Activated T-cell treated with anti-CD3 and anti-CD28 coated beads for 1 hour (primary cell): Measurements from ENCODE around the gene RAPGEF1.
"Not testable (repeated sequence)": the region's sequence is repeated elsewhere in the genome, so short reads cannot be mapped to it uniquely, and the experiment has no call there.

Experiments used
- DNase-seq: peaks from one replicate; pipeline ENCODE4 v3.0.0-alpha.2; 2020; ENCODE audit warnings: low read depth

The RAPGEF1 gene

DNA sequence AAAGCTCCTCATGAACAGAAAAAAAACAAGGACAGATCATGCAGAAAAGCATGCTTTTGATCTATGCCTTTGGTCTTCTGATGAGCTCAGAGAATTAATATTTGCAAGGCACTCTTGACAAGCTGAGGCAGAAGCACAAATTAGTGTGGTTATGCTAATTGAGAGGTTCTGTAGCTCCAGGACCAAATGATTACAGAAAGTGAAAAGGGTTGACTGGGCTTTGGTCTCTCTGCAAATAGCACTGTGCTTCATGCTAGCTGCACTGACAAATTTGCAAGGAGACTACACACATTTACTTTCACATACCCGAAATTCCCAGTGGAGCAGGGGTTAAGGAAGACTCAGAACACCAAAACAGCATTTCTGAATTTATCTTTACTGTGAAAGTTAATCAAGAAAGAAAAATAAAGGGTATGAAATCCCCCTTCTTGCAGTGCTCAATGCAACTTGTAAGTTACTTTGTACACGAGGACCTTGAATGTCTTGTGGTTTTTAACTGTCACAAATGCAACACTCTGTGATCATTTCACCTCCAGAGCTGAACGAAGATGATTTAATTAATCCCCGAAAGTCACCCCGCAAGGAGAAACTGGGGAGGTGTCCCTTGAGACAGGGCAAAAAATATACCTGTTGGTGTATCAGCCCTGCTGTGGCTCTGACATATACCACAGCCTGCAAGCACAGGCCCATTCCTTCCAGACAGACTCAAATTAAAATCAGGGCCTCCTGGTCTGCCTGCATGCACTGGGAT, 11.9 kb downstream of the RAPGEF1 start:
- no peak for DNase-seq

GRCh38 chr9:131727184-131727759, 12.6 kb downstream of the RAPGEF1 start:
- DNase-seq = no peak

GRCh38 chr9:131724683-131725082, 15.2 kb downstream of the RAPGEF1 start:
- no peak for DNase-seq

DNA sequence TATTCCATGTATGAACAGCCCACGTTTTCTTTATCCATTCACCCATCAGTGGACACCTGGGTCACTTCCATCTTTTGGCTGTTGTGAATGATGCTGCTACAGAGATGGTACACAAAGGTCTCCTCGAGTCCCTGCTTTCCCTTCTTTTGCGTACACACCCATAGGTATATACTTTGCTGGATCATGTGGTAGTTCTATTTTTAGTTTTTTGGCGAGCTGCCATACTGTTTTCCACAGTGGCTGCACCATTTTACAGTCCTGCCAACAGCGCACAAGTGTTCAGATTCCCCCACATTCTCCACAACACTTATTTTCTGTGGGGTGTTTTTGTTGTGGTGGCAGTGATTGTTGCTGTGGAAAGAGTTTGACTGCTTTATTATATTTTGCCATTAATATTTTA, 16.2 kb downstream of the RAPGEF1 start:
- no peak for DNase-seq

GRCh38 chr9:131722255-131722654, 17.6 kb downstream of the RAPGEF1 start:
- DNase-seq = no peak

- no peak for DNase-seq
Observed at GRCh38 chr9:131721076-131721475, 18.8 kb downstream of the RAPGEF1 start.

DNA sequence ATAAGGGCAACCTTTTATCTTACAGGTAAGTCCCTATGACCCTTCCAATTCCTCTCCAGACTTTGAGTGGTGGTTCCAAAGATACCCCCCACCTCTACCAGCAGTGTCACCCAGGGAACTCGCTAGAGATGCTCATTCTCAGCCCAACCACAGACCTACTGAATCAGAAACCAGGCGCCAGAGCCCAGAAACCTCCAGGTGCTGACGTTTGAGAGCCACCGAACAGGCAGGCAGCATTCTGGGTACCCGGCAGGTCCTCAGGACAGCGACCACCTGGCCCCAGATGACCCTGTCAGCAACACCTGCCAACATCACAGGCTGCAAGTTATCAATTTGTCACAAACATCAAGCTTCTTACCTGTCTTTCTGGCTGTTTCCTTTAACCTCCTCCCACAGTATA, 19.5 kb downstream of the RAPGEF1 start:
- no peak for DNase-seq

GRCh38 chr9:131719262-131719908, 20.5 kb downstream of the RAPGEF1 start:
- no peak for DNase-seq

- no peak for DNase-seq
Observed at GRCh38 chr9:131717719-131718460, 22.0 kb downstream of the RAPGEF1 start.

DNA sequence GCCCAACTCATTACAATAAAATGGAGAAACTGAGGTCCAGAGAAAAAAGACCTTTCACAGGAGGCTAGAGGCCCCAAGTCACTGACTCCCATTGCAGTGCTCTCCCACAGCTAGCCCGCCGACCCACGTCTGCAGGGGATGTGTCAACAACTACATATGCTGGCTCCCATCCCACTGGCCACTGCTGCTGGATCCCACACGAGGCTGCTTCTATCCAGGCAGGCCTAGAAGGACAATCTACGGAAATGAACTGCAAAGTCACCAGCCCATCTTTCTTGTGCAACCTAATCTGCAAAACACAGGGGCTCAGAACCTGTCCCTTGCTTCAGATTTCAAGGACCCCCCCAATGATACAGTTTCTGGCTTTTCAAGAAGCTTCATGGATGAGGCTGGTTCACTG, 24.0 kb downstream of the RAPGEF1 start:
- no peak for DNase-seq

DNA sequence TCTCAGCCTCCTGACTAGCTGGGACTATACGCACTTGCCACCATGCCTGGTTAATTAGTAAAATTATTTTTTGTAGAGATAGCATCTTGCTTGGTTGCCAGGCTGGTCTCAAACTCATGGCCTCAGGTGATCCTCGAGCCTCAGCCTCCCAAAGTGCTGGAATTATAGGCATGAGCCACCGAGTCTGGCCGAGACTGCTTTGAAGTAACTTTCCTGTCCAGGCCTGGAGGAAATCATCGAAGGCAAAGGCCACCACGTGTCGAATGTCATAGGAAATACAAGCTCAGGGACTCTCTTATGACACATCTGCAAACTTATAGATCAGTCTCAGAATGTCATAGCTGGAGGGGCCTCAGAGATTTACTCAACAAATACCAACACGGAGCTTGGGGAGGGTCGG, 25.1 kb downstream of the RAPGEF1 start:
- no peak for DNase-seq

DNA sequence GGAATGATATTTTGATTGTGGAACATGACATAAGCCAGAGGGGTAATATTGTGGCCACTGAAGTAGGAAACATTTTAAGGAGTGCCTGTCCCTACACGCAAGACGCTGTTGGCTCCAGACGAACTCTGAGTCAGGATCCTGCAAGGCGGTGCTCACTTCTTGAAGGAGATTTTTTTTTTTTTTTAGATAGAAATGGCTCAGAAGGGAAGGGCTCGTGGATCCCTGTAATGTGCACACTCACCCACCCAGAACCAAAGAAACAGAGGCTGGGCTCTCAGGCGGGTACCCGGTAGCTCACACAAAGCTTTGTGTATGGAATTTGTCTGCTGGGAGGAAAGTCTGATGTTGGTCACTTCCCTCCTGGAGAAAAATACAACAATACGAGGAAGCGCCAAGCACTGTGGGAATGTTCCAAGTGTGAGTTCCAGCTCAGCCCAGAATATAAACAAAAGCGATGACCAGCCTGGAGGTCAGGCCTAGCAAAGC, 25.7 kb downstream of the RAPGEF1 start:
- no peak for DNase-seq

GRCh38 chr9:131713016-131713415, 26.9 kb downstream of the RAPGEF1 start:
- DNase-seq = no peak

GRCh38 chr9:131712151-131712716, 27.6 kb downstream of the RAPGEF1 start:
- no peak for DNase-seq

DNA sequence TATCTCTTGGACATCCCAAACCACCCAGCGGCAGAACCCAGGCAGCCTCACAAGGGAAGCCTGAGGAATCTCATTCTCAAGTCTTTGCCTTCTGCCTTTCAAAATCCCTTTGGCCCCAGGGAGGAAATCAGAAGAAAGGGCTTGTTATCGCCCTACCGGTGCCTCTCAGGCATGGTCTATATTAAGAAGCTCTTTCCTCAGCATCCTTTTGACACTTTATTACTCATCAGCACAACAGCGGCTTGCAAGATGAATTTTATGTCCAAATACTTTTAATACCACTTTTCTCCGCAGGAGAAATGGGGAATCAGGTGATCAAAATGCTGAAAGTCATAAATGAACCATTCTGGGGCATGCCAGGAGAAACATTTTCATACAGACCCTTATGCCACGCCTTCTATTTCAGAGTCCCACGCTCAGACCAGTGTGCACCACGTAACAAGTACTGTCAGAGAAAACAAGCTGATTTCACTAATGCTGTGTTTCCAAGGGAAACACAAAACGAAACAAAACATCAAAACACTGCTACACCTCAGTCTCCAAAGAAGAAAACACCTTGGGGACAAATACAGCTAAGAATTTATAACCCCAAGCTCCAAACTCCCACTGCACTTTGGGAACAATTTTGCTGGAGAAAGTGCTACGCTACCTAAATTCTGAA, 30.0 kb downstream of the RAPGEF1 start:
- no peak for DNase-seq

DNA sequence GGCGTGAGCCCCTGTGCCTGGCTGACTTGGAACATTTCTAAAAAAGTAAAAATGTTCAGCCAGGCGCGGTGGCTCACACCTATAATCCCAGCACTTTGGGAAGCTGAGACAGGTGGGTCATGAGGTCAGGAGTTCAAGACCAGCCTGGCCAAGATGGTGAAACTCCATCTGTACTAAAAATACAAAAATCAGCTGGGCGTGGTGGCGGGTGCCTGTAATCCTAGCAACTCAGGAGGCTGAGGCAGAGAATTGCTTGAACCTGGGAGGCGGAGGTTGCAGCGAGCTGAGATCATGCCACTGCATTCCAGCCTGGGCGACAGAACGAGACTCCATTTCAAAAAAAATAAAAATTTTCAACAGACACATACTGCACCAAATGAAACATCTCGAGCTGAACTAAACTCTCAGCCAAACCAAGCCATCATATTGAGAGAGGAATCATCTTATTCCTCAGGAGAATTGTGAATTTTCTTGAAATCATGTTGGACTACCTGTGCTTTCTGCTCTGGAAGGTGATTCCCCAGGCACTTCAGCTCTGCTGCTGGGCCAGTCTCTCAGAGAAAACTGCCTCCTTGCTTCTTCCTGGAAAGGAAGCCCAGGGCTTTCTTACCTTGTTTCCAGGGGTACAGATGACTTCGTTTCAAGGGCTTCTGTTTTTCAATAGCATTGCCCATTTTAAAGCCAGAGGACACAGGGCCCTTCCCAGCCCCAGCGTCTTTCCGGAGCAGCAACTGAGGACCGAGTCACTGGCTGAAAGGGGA, 30.7 kb downstream of the RAPGEF1 start:
- DNase-seq = not testable (repeated sequence)

- DNase-seq = no peak
Observed at GRCh38 chr9:131708226-131709002, 31.5 kb downstream of the RAPGEF1 start.

DNA sequence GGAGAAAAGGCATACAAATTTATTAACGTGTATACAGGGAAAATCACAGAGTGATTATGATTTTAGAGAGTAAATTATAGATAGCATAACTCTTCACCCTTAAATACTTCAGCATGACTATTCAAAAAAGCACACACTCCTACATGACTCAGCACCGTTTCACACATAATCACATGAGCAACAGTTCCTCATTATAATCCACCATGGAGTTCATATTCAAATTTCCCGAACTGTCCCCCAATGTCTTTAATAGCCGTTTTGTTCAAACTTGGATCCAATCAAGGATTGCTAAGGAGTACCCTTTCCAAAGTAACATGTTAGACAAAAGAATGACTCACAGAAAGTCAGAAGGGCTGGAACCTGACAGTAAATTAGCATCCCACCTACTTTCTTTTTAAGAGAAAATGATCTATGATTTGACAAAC, 32.1 kb downstream of the RAPGEF1 start:
- DNase-seq = no peak

DNA sequence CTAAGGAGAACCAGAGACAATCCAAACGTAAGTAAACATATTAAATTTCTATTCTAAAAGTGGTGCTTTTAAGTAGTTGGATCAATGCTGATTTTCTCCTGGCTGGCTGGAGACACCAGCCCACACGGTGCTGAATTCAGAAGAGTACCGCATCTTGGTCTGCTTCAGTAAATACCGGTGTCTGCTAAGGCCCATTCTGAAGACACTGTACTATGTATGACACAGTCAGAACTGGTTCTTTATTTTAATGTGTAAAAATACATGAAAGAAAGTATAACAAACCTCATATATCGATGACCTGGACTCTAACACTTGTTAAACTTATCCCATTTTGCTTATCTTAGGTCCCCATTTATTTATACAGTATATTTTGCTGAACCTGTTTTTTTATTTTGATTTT, 32.8 kb downstream of the RAPGEF1 start:
- DNase-seq = no peak

- DNase-seq = no peak
Observed at GRCh38 chr9:131706608-131706970, 33.3 kb downstream of the RAPGEF1 start.
